Neural progenitor cell (in vitro differentiated cells): ENCODE results near the gene PRDM16. TPM values are rescaled to one million over a fixed set of nuclear protein-coding genes. Genes with fewer than 3 reads are reported as not detected.

Source experiments
- DNase-seq: peaks from one replicate; pipeline ENCODE4 v3.0.0-alpha.2; 2016; ENCODE audit warnings: low spot score
- H2AFZ ChIP-seq: fragments of 200-600 bp; sonication (generic); replicated peaks from 2 replicates; pipeline ENCODE4 v1.6.1; 2016; ENCODE audit warnings: antibody characterized with exemption
- H3F3A ChIP-seq: fragments of 200-600 bp; sonication (generic); 2 replicates; pipeline ENCODE4 v1.6.1; 2016; ENCODE audit warnings: antibody characterized with exemption, low read depth
- H3K27ac ChIP-seq: fragments of 200-600 bp; sonication (generic); 2 replicates; pipeline ENCODE4 v1.5.1; 2016; ENCODE audit warnings: mild to moderate bottlenecking
- H3K27me3 ChIP-seq: fragments of 200-600 bp; sonication (generic); 2 replicates; pipeline ENCODE4 v1.6.1; 2016; ENCODE audit warnings: mild to moderate bottlenecking, moderate library complexity
- H3K36me3 ChIP-seq: fragments of 200-600 bp; sonication (generic); 2 replicates; pipeline ENCODE4 v1.5.1; 2016
- H3K4me1 ChIP-seq: fragments of 200-600 bp; sonication (generic); 2 replicates; pipeline ENCODE4 v1.6.1; 2016; ENCODE audit warnings: mixed run types
- H3K4me2 ChIP-seq: fragments of 200-600 bp; sonication (generic); 2 replicates; pipeline ENCODE4 v1.6.1; 2016
- H3K4me3 ChIP-seq: fragments of 200-600 bp; sonication (generic); 2 replicates; pipeline ENCODE4 v1.5.1; 2016
- H3K79me2 ChIP-seq: fragments of 200-600 bp; sonication (generic); 2 replicates; pipeline ENCODE4 v1.6.1; 2016; ENCODE audit warnings: low read depth
- H3K9ac ChIP-seq: fragments of 200-600 bp; sonication (generic); 2 replicates; pipeline ENCODE4 v1.6.1; 2016
- H3K9me3 ChIP-seq: fragments of 200-600 bp; sonication (generic); 2 replicates; pipeline ENCODE4 v1.5.1; 2016; ENCODE audit warnings: low read depth
- H4K20me1 ChIP-seq: fragments of 200-600 bp; sonication (generic); 2 replicates; pipeline ENCODE4 v1.6.1; 2016; ENCODE audit warnings: low read depth
- H3K27ac Mint-ChIP-seq: 3 replicates; pipeline ENCODE4 v1.8.0; 2021; ENCODE audit warnings: mixed read lengths
- H3K27me3 Mint-ChIP-seq: 2 replicates; pipeline ENCODE4 v1.8.0; 2022; ENCODE audit warnings: low read depth, mild to moderate bottlenecking, inconsistent platforms, moderate library complexity, mixed read lengths; ENCODE audit not compliant: insufficient read depth
- H3K36me3 Mint-ChIP-seq: 3 replicates; pipeline ENCODE4 v1.8.0; 2021; ENCODE audit warnings: mixed read lengths
- H3K4me1 Mint-ChIP-seq: 3 replicates; pipeline ENCODE4 v1.8.0; 2021; ENCODE audit warnings: mixed read lengths
- H3K4me3 Mint-ChIP-seq: 3 replicates; pipeline ENCODE4 v1.8.0; 2021; ENCODE audit warnings: mild to moderate bottlenecking, moderate library complexity, mixed read lengths
- H3K9me3 Mint-ChIP-seq: 3 replicates; pipeline ENCODE4 v1.8.0; 2020; ENCODE audit warnings: mixed read lengths
- CTCF ChIP-seq: fragments of 200-600 bp; sonication (generic); IDR thresholded peaks from 2 replicates; pipeline ENCODE4 v1.5.1; 2017; ENCODE audit warnings: antibody characterized with exemption, mild to moderate bottlenecking
- EZH2 ChIP-seq: fragments of 200-600 bp; sonication (generic); IDR thresholded peaks from 2 replicates; pipeline ENCODE4 v1.6.1; 2017; ENCODE audit warnings: antibody characterized with exemption, mild to moderate bottlenecking, moderate library complexity
- EZH2phosphoT487 ChIP-seq: fragments of 200-600 bp; sonication (generic); IDR thresholded peaks from 2 replicates; pipeline ENCODE4 v1.6.1; 2017; ENCODE audit warnings: antibody characterized with exemption
- total RNA-seq: library from RNA; depleted of rRNA; stranded (reverse); fragments of >200 nt; gene quantifications from 2 replicates; pipeline ENCODE4 v1.2.3, GENCODE V29; 2015; ENCODE audit warnings: low replicate concordance

The PRDM16 gene
- total RNA-seq, 1 donor from 2014 or later = 1.9 TPM

GRCh38 chr1:3323021-3323795, 254.2 kb downstream of the PRDM16 start:
- TF ChIP-seq EZH2phosphoT487 (no peak), CTCF (no peak), EZH2 (no peak)
- no peaks in the 10 kb centered on the region for H3K79me2 ChIP-seq
- H3K27me3 Mint-ChIP-seq = peaks cover 5% of the 10 kb centered on the region
- no peaks in the 10 kb centered on the region for H4K20me1 ChIP-seq
- H3K4me3 Mint-ChIP-seq = peak overlapping the region; percentile 46
- H3K36me3 Mint-ChIP-seq = no peaks in the 10 kb centered on the region
- H3K36me3 ChIP-seq = no peaks in the 10 kb centered on the region
- peak; percentile 74 for DNase-seq
- peaks cover 21% of the 10 kb centered on the region for H3F3A ChIP-seq
- no peak overlapping the region for H3K9ac ChIP-seq
- H3K4me3 ChIP-seq = no peak overlapping the region
- H3K9me3 Mint-ChIP-seq = no peaks in the 10 kb centered on the region
- peaks cover 45% of the 10 kb centered on the region for H3K4me1 Mint-ChIP-seq
- peak overlapping the region; percentile 90 for H3K27ac Mint-ChIP-seq
- no peaks in the 10 kb centered on the region for H3K9me3 ChIP-seq
- H3K4me1 ChIP-seq = peaks cover 19% of the 10 kb centered on the region
- no peak overlapping the region for H2AFZ ChIP-seq
- H3K27ac ChIP-seq = no peak overlapping the region
- peak overlapping the region; percentile 3 for H3K4me2 ChIP-seq
- no peaks in the 10 kb centered on the region for H3K27me3 ChIP-seq

- no peaks in the 10 kb centered on the region for H3K27me3 ChIP-seq
- H3K4me1 ChIP-seq = peaks cover 19% of the 10 kb centered on the region
- H3K9me3 ChIP-seq = no peaks in the 10 kb centered on the region
- H2AFZ ChIP-seq = no peak overlapping the region
- peak overlapping the region; percentile 3 for H3K4me2 ChIP-seq
- no peaks in the 10 kb centered on the region for H3K36me3 ChIP-seq
- no peak overlapping the region for H3K27ac ChIP-seq
- Mint-ChIP-seq H3K36me3 (no peaks in the 10 kb centered on the region), H3K27me3 (peaks cover 5% of the 10 kb centered on the region), H3K27ac (peak overlapping the region; percentile 90), H3K9me3 (no peaks in the 10 kb centered on the region), H3K4me1 (peaks cover 41% of the 10 kb centered on the region), H3K4me3 (peak overlapping the region; percentile 20)
- no peak overlapping the region for H3K4me3 ChIP-seq
- H3K9ac ChIP-seq = no peak overlapping the region
- no peak for DNase-seq
- no peak for TF ChIP-seq EZH2
- no peak for TF ChIP-seq CTCF
- TF ChIP-seq EZH2phosphoT487 = no peak
- H3K79me2 ChIP-seq = no peaks in the 10 kb centered on the region
- H3F3A ChIP-seq = peaks cover 21% of the 10 kb centered on the region
- H4K20me1 ChIP-seq = no peaks in the 10 kb centered on the region
These were observed 255.0 kb downstream of the PRDM16 start for GRCh38 chr1:3323796-3324703.

- Histone ChIP-seq H3K4me1 (peaks cover 23% of the 10 kb centered on the region), H3K27me3 (no peaks in the 10 kb centered on the region), H3K4me2 (no peak overlapping the region), H3F3A (peaks cover 21% of the 10 kb centered on the region), H3K36me3 (no peaks in the 10 kb centered on the region), H3K27ac (no peak overlapping the region), H2AFZ (no peak overlapping the region), H4K20me1 (no peaks in the 10 kb centered on the region), H3K9me3 (no peaks in the 10 kb centered on the region), H3K79me2 (no peaks in the 10 kb centered on the region), H3K9ac (no peak overlapping the region), H3K4me3 (no peak overlapping the region)
- no peak for DNase-seq
- peaks cover 41% of the 10 kb centered on the region for H3K4me1 Mint-ChIP-seq
- H3K27me3 Mint-ChIP-seq = peaks cover 5% of the 10 kb centered on the region
- H3K36me3 Mint-ChIP-seq = no peaks in the 10 kb centered on the region
- no peak overlapping the region for H3K27ac Mint-ChIP-seq
- H3K9me3 Mint-ChIP-seq = no peaks in the 10 kb centered on the region
- no peak overlapping the region for H3K4me3 Mint-ChIP-seq
- TF ChIP-seq CTCF (no peak), EZH2 (no peak), EZH2phosphoT487 (no peak)
These were observed 255.9 kb downstream of the PRDM16 start for GRCh38 chr1:3324704-3325535.
